Measurements from ENCODE around the gene ALCAM.

DNA sequence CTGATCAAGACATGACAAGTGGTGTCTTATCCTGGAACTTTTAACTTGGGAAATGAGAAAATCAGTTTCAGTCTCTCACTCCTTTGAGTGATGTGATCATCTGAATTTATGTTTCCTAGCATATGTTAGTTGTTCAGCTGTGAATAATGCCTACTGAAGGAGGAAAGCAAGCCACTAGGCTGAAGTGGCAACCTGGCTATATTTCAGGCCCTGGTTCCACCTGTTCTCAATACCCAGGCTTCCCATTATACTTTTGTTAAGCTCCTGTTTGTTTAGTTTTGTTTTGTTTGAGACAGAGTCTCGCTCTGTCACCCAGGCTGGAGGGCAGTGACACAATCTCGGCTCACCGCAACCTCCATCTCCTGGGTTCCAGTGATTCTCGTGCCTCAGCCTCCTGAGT, 243.8 kb downstream of the ALCAM start:
- no peak for TF ChIP-seq EZH2 (IDR thresholded peaks at IDR 0.05)
- TF ChIP-seq, protein P1, sequence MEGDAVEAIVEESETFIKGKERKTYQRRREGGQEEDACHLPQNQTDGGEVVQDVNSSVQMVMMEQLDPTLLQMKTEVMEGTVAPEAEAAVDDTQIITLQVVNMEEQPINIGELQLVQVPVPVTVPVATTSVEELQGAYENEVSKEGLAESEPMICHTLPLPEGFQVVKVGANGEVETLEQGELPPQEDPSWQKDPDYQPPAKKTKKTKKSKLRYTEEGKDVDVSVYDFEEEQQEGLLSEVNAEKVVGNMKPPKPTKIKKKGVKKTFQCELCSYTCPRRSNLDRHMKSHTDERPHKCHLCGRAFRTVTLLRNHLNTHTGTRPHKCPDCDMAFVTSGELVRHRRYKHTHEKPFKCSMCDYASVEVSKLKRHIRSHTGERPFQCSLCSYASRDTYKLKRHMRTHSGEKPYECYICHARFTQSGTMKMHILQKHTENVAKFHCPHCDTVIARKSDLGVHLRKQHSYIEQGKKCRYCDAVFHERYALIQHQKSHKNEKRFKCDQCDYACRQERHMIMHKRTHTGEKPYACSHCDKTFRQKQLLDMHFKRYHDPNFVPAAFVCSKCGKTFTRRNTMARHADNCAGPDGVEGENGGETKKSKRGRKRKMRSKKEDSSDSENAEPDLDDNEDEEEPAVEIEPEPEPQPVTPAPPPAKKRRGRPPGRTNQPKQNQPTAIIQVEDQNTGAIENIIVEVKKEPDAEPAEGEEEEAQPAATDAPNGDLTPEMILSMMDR (IDR thresholded peaks at IDR 0.05), result no peak
- TF ChIP-seq EZH2phosphoT487 (IDR thresholded peaks at IDR 0.05), result no peak
